ENCODE results near the gene PAGR1.
A peak's percentile ranks its signal among the peaks of the same experiment; 100 is the strongest.

The PAGR1 gene

GRCh38 chr16:29862884-29863668, 47.1 kb downstream of the PAGR1 start, which contains the start of gene CDIPT (continued):
- TF ChIP-seq ZNF596 (tag by site-specific recombination; IDR thresholded peaks at IDR 0.05): peak; percentile 81
- peak; percentile 93 for TF ChIP-seq ZNF660 (tag by site-specific recombination; IDR thresholded peaks at IDR 0.05)
- TF ChIP-seq, protein P1, sequence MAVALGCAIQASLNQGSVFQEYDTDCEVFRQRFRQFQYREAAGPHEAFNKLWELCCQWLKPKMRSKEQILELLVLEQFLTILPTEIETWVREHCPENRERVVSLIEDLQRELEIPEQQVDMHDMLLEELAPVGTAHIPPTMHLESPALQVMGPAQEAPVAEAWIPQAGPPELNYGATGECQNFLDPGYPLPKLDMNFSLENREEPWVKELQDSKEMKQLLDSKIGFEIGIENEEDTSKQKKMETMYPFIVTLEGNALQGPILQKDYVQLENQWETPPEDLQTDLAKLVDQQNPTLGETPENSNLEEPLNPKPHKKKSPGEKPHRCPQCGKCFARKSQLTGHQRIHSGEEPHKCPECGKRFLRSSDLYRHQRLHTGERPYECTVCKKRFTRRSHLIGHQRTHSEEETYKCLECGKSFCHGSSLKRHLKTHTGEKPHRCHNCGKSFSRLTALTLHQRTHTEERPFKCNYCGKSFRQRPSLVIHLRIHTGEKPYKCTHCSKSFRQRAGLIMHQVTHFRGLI (tag by site-specific recombination; IDR thresholded peaks at IDR 0.05): 0 out of 2 replicates have a peak, but pooled peaks have one; percentile 7
- peak; percentile 75 for TF ChIP-seq TCF7L2 (IDR thresholded peaks at IDR 0.05; ENCODE audit: borderline replicate concordance, low read depth, low read length)
- TF ChIP-seq ZNF843 (tag by site-specific recombination; IDR thresholded peaks at IDR 0.05): 0 out of 2 replicates have a peak, but pooled peaks have one; percentile 49
- no peak for TF ChIP-seq ZNF658 (tag by site-specific recombination; IDR thresholded peaks at IDR 0.05)
- peak; percentile 90 for TF ChIP-seq ZBTB21 (tag by site-specific recombination; IDR thresholded peaks at IDR 0.05)
- TF ChIP-seq ZNF341 (tag by site-specific recombination; IDR thresholded peaks at IDR 0.05; ENCODE audit: low read depth): peak; percentile 75
- no peak for TF ChIP-seq ZNF114 (tag by site-specific recombination; IDR thresholded peaks at IDR 0.05)
- TF ChIP-seq ZNF664 (tag by site-specific recombination; IDR thresholded peaks at IDR 0.05): 0 out of 2 replicates have a peak, but pooled peaks have one; percentile 33
- TF ChIP-seq, protein P2, sequence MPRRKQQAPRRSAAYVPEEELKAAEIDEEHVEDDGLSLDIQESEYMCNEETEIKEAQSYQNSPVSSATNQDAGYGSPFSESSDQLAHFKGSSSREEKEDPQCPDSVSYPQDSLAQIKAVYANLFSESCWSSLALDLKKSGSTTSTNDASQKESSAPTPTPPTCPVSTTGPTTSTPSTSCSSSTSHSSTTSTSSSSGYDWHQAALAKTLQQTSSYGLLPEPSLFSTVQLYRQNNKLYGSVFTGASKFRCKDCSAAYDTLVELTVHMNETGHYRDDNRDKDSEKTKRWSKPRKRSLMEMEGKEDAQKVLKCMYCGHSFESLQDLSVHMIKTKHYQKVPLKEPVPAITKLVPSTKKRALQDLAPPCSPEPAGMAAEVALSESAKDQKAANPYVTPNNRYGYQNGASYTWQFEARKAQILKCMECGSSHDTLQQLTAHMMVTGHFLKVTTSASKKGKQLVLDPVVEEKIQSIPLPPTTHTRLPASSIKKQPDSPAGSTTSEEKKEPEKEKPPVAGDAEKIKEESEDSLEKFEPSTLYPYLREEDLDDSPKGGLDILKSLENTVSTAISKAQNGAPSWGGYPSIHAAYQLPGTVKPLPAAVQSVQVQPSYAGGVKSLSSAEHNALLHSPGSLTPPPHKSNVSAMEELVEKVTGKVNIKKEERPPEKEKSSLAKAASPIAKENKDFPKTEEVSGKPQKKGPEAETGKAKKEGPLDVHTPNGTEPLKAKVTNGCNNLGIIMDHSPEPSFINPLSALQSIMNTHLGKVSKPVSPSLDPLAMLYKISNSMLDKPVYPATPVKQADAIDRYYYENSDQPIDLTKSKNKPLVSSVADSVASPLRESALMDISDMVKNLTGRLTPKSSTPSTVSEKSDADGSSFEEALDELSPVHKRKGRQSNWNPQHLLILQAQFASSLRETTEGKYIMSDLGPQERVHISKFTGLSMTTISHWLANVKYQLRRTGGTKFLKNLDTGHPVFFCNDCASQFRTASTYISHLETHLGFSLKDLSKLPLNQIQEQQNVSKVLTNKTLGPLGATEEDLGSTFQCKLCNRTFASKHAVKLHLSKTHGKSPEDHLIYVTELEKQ (tag by site-specific recombination; IDR thresholded peaks at IDR 0.05; ENCODE audit: borderline replicate concordance): peak; percentile 23; the same call in 1 of the 2 replicates
- peak; percentile 64; the same call in 1 of the 2 replicates for TF ChIP-seq ZNF2 (tag by site-specific recombination; IDR thresholded peaks at IDR 0.05)
- TF ChIP-seq, protein P3, sequence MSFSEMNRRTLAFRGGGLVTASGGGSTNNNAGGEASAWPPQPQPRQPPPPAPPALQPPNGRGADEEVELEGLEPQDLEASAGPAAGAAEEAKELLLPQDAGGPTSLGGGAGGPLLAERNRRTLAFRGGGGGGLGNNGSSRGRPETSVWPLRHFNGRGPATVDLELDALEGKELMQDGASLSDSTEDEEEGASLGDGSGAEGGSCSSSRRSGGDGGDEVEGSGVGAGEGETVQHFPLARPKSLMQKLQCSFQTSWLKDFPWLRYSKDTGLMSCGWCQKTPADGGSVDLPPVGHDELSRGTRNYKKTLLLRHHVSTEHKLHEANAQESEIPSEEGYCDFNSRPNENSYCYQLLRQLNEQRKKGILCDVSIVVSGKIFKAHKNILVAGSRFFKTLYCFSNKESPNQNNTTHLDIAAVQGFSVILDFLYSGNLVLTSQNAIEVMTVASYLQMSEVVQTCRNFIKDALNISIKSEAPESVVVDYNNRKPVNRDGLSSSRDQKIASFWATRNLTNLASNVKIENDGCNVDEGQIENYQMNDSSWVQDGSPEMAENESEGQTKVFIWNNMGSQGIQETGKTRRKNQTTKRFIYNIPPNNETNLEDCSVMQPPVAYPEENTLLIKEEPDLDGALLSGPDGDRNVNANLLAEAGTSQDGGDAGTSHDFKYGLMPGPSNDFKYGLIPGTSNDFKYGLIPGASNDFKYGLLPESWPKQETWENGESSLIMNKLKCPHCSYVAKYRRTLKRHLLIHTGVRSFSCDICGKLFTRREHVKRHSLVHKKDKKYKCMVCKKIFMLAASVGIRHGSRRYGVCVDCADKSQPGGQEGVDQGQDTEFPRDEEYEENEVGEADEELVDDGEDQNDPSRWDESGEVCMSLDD (tag by site-specific recombination; IDR thresholded peaks at IDR 0.05): no peak
- TF ChIP-seq, protein P4, sequence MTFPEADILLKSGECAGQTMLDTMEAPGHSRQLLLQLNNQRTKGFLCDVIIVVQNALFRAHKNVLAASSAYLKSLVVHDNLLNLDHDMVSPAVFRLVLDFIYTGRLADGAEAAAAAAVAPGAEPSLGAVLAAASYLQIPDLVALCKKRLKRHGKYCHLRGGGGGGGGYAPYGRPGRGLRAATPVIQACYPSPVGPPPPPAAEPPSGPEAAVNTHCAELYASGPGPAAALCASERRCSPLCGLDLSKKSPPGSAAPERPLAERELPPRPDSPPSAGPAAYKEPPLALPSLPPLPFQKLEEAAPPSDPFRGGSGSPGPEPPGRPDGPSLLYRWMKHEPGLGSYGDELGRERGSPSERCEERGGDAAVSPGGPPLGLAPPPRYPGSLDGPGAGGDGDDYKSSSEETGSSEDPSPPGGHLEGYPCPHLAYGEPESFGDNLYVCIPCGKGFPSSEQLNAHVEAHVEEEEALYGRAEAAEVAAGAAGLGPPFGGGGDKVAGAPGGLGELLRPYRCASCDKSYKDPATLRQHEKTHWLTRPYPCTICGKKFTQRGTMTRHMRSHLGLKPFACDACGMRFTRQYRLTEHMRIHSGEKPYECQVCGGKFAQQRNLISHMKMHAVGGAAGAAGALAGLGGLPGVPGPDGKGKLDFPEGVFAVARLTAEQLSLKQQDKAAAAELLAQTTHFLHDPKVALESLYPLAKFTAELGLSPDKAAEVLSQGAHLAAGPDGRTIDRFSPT (tag by site-specific recombination; IDR thresholded peaks at IDR 0.05): no peak
- no peak for TF ChIP-seq ZNF488 (tag by site-specific recombination; IDR thresholded peaks at IDR 0.05)
- TF ChIP-seq ZSCAN4 (tag by site-specific recombination; IDR thresholded peaks at IDR 0.05): no peak
- TF ChIP-seq, protein P5, sequence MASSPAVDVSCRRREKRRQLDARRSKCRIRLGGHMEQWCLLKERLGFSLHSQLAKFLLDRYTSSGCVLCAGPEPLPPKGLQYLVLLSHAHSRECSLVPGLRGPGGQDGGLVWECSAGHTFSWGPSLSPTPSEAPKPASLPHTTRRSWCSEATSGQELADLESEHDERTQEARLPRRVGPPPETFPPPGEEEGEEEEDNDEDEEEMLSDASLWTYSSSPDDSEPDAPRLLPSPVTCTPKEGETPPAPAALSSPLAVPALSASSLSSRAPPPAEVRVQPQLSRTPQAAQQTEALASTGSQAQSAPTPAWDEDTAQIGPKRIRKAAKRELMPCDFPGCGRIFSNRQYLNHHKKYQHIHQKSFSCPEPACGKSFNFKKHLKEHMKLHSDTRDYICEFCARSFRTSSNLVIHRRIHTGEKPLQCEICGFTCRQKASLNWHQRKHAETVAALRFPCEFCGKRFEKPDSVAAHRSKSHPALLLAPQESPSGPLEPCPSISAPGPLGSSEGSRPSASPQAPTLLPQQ (tag by site-specific recombination; IDR thresholded peaks at IDR 0.05): peak; percentile 88
- peak; percentile 61; the same call in 1 of the 2 replicates for TF ChIP-seq GLIS1 (tag by site-specific recombination; IDR thresholded peaks at IDR 0.05)
- TF ChIP-seq ZNF404 (tag by site-specific recombination; IDR thresholded peaks at IDR 0.05): no peak
- TF ChIP-seq ZNF146 (tag by site-specific recombination; IDR thresholded peaks at IDR 0.05): peak; percentile 7; the same call in 1 of the 2 replicates
- peak; percentile 95 for TF ChIP-seq ZNF24 (tag by site-specific recombination; IDR thresholded peaks at IDR 0.05)
- no peak for TF ChIP-seq ZNF677 (tag by site-specific recombination; IDR thresholded peaks at IDR 0.05)
- TF ChIP-seq YY1 (tag by site-specific recombination; IDR thresholded peaks at IDR 0.05): peak; percentile 67; the same call in 1 of the 2 replicates
- TF ChIP-seq BCL11A (tag by site-specific recombination; IDR thresholded peaks at IDR 0.05; ENCODE audit: low read depth): no peak
- TF ChIP-seq KLF16 (tag by site-specific recombination; IDR thresholded peaks at IDR 0.05): peak; percentile 98
